HG02973 (cell line): ENCODE data around the gene OAS3.

ENCODE experiments used
- ATAC-seq: cut with Tn5 transposase; IDR thresholded peaks from one replicate; pipeline ENCODE4 v1.9.1; 2021; ENCODE audit warnings: moderate library complexity; ENCODE audit not compliant: unreplicated experiment

The OAS3 gene

GRCh38 chr12:113010701-113011100 is 72.4 kb downstream of the OAS3 start:
- ATAC-seq: no peak

GRCh38 chr12:113014565-113014964 is 76.3 kb downstream of the OAS3 start:
- no peak for ATAC-seq

GRCh38 chr12:113016796-113017195 is 78.5 kb downstream of the OAS3 start:
- no peak for ATAC-seq

GRCh38 chr12:113019025-113019424 is 80.8 kb downstream of the OAS3 start:
- no peak for ATAC-seq

- no peak for ATAC-seq
Measured at GRCh38 chr12:113021500-113021899, 83.2 kb downstream of the OAS3 start.
